Right lobe of liver (tissue), 4 donors: ENCODE data around the gene ODAD2.

Source experiments
- POLR2A ChIP-seq: fragments of 450-650 bp; IDR thresholded peaks from one replicate; pipeline ENCODE4 v1.6.1; 2017; ENCODE audit warnings: antibody characterized with exemption, mild to moderate bottlenecking
- TF ChIP-seq, protein P1 (sequence below), 4 donors: fragments of 200-600 bp in 3 of 4; fragments of 450-650 bp in 1 of 4; IDR thresholded peaks; one replicate each; pipeline versions ENCODE4 v1.5.1 to v1.8.0; 2016 to 2022; ENCODE audit warnings: antibody characterized with exemption in 4 of 4, mild to moderate bottlenecking in 2 of 4
- donor health status: DM: no; HTN: no; CAD: no.
- donor health status: DM: no; HTN: no; CAD: no.
- donor health status: DM: no; HTN: yes; CAD: no.

- TF ChIP-seq, protein P1, sequence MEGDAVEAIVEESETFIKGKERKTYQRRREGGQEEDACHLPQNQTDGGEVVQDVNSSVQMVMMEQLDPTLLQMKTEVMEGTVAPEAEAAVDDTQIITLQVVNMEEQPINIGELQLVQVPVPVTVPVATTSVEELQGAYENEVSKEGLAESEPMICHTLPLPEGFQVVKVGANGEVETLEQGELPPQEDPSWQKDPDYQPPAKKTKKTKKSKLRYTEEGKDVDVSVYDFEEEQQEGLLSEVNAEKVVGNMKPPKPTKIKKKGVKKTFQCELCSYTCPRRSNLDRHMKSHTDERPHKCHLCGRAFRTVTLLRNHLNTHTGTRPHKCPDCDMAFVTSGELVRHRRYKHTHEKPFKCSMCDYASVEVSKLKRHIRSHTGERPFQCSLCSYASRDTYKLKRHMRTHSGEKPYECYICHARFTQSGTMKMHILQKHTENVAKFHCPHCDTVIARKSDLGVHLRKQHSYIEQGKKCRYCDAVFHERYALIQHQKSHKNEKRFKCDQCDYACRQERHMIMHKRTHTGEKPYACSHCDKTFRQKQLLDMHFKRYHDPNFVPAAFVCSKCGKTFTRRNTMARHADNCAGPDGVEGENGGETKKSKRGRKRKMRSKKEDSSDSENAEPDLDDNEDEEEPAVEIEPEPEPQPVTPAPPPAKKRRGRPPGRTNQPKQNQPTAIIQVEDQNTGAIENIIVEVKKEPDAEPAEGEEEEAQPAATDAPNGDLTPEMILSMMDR (IDR thresholded peaks at IDR 0.05), result no peak
- TF ChIP-seq POLR2A, result no peak
Observed at GRCh38 chr10:27857616-27858015, 141.3 kb downstream of the ODAD2 start.
